Uterus (tissue), 4 donors: ENCODE data around the gene MUC5B. TPM values are rescaled to one million over a fixed set of nuclear protein-coding genes. Genes with fewer than 3 reads are reported as not detected.

ENCODE experiments used
- DNase-seq, 2 donors: peaks; one replicate each; pipeline ENCODE4 v3.0.0-alpha.2; 2019 to 2020
- H3K27ac ChIP-seq, 2 donors: fragments of 200-600 bp; sonication (generic); 1 replicate in 1 of 2; 2 replicates in 1 of 2; pipeline ENCODE4 v1.5.1; 2016 to 2018
- H3K27me3 ChIP-seq, 2 donors: fragments of 200-600 bp; sonication (generic); one replicate each; pipeline ENCODE4 v1.5.1; 2018 to 2019; ENCODE audit warnings: control low read depth in 1 of 2
- H3K36me3 ChIP-seq, 2 donors: fragments of 200-600 bp; sonication (generic); one replicate each; pipeline ENCODE4 v1.5.1; 2019; ENCODE audit warnings: control low read depth in 1 of 2
- H3K4me1 ChIP-seq, 2 donors: fragments of 200-600 bp; sonication (generic); one replicate each; pipeline ENCODE4 v1.5.1; 2018 to 2019; ENCODE audit warnings: control low read depth in 1 of 2
- H3K4me3 ChIP-seq, 2 donors: fragments of 200-600 bp; sonication (generic); 1 replicate in 1 of 2; 2 replicates in 1 of 2; pipeline ENCODE4 v1.5.1; 2018 to 2019; ENCODE audit warnings: mild to moderate bottlenecking in 1 of 2
- H3K9me3 ChIP-seq, 2 donors: fragments of 200-600 bp; sonication (generic); one replicate each; pipeline ENCODE4 v1.5.1; 2019; ENCODE audit warnings: control low read depth in 1 of 2
- CTCF ChIP-seq, 4 experiments: fragments of 200-600 bp in 2 of 4; fragments of 450-650 bp in 2 of 4; sonication (generic) in 2 of 4; IDR thresholded peaks; one replicate each; pipeline ENCODE4 v1.5.1; 2016 to 2019; ENCODE audit warnings: antibody characterized with exemption in 4 of 4, mild to moderate bottlenecking in 2 of 4, moderate library complexity in 1 of 4
- POLR2A ChIP-seq, 2 donors: fragments of 450-650 bp; IDR thresholded peaks; one replicate each; pipeline ENCODE4 v1.6.1; 2016; ENCODE audit warnings: antibody characterized with exemption in 2 of 2, mild to moderate bottlenecking in 1 of 2, moderate library complexity in 1 of 2
- intact Hi-C: fragments of 100-400 bp; cut with DNase I; formaldehyde crosslinking; loops from one replicate; pipeline ENCODE4 v1.15.1; 2023; ENCODE audit warnings: low total_unique reads
- total RNA-seq, 4 donors: library from RNA; depleted of rRNA in 3 of 4; stranded (reverse); fragments of >200 nt in 3 of 4; gene quantifications; one replicate each; pipeline versions ENCODE4 v1.1.0 to v1.2.4, GENCODE V29; 2014 to 2023
- donor health status: DM: yes; HTN: yes; CAD: no.

The MUC5B gene
- total RNA-seq, 4 donors from 2014 or later, result under 0.01 to 3.8 (median 0.71) TPM

GRCh38 chr11:1205121-1205986 is 17.5 kb upstream of the MUC5B start:
- H3K9me3 ChIP-seq, result no peaks in the 10 kb centered on the region
- intact Hi-C loops, result loop anchor here (10.0 kb wide), 1 partner anchor 309 kb away; no protein-coding TSS in a partner anchor

GRCh38 chr11:1205987-1206331 is 16.9 kb upstream of the MUC5B start:
- peak in 1 of 2 donors; percentile 2 for DNase-seq
- Histone ChIP-seq H3K27me3 (no peaks in the 10 kb centered on the region), H3K36me3 (no peaks in the 10 kb centered on the region), H3K9me3 (no peaks in the 10 kb centered on the region), H3K27ac (no peak overlapping the region), H3K4me1 (no peaks in the 10 kb centered on the region), H3K4me3 (no peak overlapping the region)
- no peak for TF ChIP-seq CTCF (IDR thresholded peaks at IDR 0.05)
- TF ChIP-seq POLR2A (IDR thresholded peaks at IDR 0.05), result no peak
- intact Hi-C loops, result loop anchor here (10.0 kb wide), 1 partner anchor 309 kb away; no protein-coding TSS in a partner anchor

More at GRCh38 chr11:1205121-1205986, 17.5 kb upstream of the MUC5B start:
- H3K4me3 ChIP-seq, result no peak overlapping the region
- no peaks in the 10 kb centered on the region for H3K27me3 ChIP-seq
- H3K36me3 ChIP-seq, result no peaks in the 10 kb centered on the region
- peak in 1 of 2 donors; percentile 4 for DNase-seq
- TF ChIP-seq POLR2A (IDR thresholded peaks at IDR 0.05) (no peak), CTCF (IDR thresholded peaks at IDR 0.05) (no peak)
- H3K4me1 ChIP-seq, result no peaks in the 10 kb centered on the region
- H3K27ac ChIP-seq, result no peak overlapping the region

DNA sequence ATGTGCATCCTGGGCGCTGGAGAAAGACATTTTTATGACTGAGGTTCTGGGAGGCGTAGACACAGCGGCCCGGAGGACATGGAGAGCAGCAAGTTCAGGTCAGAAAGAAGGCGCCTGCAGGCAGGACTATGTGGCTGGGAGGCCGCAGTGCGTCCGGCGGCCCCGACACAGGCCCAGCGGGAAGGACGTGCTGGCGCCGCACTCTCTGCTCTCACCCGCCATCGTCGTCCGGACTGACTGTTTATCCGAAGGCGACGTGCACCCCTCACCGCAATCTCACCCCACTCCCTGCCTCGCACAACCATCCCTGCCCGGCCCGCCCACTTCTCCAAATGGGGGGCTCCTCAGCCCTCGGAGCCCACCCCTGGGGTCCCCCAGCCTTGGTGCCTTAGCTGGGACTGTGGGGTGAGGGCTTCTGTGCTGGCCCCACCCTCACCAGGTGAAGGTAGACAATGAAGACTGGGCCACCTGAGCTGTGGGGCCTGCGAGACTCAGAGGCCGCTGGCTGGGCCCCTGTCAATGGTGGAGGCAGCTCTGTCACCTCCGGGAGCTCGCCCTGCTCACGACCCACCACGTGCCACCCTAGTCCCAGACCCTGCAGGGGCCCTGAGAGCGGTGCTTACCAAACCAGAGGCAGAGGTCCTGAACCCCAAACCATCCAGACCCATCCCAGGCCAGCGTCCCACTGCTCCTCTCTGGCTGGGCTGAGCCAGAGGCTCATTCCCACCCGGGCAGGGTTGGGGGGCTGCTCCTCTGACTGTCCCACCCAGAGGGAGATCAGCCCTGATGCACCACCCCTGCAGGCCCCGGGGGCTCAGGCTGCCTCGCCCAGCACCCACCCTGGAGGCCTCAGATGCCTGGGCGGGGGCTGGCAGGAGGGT is 16.2 kb upstream of the MUC5B start:
- TF ChIP-seq POLR2A (IDR thresholded peaks at IDR 0.05), result no peak
- TF ChIP-seq CTCF (IDR thresholded peaks at IDR 0.05), result no peak
- Histone ChIP-seq H3K36me3 (no peaks in the 10 kb centered on the region), H3K27ac (no peak overlapping the region), H3K4me1 (no peaks in the 10 kb centered on the region), H3K27me3 (no peaks in the 10 kb centered on the region), H3K9me3 (peaks cover 0 to 2% of the 10 kb centered on the region in 2 donors), H3K4me3 (no peak overlapping the region)
- DNase-seq, result no peak
- intact Hi-C loops, result loop anchor here (10.0 kb wide), 1 partner anchor 308 kb away; no protein-coding TSS in a partner anchor

DNA sequence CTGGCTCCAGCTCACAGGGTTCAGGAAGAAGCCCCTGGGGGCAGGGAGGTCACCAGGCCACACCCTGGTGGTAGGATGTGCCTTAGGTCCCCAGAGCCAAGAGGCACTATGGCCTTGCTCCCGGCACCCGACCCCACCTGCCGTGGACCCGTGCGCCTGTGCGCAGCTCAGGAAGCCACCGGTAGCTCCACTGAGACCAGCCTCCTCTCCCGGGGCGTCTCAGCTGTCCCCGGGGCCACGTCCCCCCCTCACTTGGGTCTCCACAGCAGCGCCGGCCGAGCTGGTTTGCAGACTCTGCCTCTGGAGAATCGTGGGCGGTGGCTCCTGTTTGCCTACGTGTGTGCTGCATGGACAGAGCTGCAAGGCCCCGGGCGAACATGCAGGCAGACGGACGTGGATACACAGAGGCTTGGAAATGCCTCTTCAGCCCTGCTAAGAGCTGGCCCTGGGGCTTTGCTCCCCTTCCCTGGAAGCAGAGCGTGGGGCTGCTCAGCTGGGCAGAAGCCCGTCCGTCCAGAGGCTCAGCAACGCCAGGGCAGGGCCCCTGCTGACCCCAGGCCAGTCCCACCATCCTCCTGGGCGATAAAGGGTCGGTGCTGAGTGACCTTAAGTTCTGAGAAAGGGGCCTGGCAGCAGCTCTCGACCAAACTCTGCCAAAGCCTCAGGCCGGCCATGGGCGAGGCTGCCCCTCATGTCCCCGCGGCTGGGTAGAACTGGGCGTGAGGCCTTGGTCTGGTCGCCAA is 15.3 kb upstream of the MUC5B start:
- Histone ChIP-seq H3K27ac (no peak overlapping the region), H3K4me3 (no peak overlapping the region), H3K27me3 (no peaks in the 10 kb centered on the region), H3K9me3 (peaks cover 0 to 2% of the 10 kb centered on the region in 2 donors), H3K4me1 (no peaks in the 10 kb centered on the region), H3K36me3 (no peaks in the 10 kb centered on the region)
- no peak for DNase-seq
- TF ChIP-seq POLR2A (IDR thresholded peaks at IDR 0.05) (no peak), CTCF (IDR thresholded peaks at IDR 0.05) (no peak)
- intact Hi-C loops, result loop anchor here (10.0 kb wide), 1 partner anchor 307 kb away; no protein-coding TSS in a partner anchor
